SJCRH30 (cell line): ENCODE measurements around the gene KIF21A. TPM values are rescaled to one million over a fixed set of nuclear protein-coding genes. Genes with fewer than 3 reads are reported as not detected.

Experiments used
- DNase-seq, 2 experiments: peaks; one replicate each; pipeline ENCODE4 v3.0.0-alpha.2; 2015 to 2020
- H3K27ac ChIP-seq: fragments of 250-450 bp; sonication (Bioruptor Pico); 2 replicates; pipeline ENCODE4 v1.5.1; 2020; ENCODE audit warnings: mild to moderate bottlenecking, moderate library complexity
- H3K27me3 ChIP-seq: fragments of 250-450 bp; sonication (Bioruptor Pico); 2 replicates; pipeline ENCODE4 v1.5.1; 2020; ENCODE audit warnings: mild to moderate bottlenecking, moderate library complexity
- H3K36me3 ChIP-seq: fragments of 250-450 bp; sonication (Bioruptor Pico); 2 replicates; pipeline ENCODE4 v1.5.1; 2020; ENCODE audit warnings: mild to moderate bottlenecking, moderate library complexity
- H3K4me1 ChIP-seq: fragments of 250-450 bp; sonication (Bioruptor Pico); 2 replicates; pipeline ENCODE4 v1.5.1; 2020; ENCODE audit warnings: mild to moderate bottlenecking, moderate library complexity
- H3K4me3 ChIP-seq: fragments of 250-450 bp; sonication (Bioruptor Pico); 2 replicates; pipeline ENCODE4 v1.5.1; 2020; ENCODE audit warnings: mild to moderate bottlenecking, moderate library complexity
- H3K9me3 ChIP-seq: fragments of 250-450 bp; sonication (Bioruptor Pico); replicated peaks from 2 replicates; pipeline ENCODE4 v1.5.1; 2020; ENCODE audit warnings: mild to moderate bottlenecking, moderate library complexity
- total RNA-seq: library from RNA; depleted of rRNA; stranded (reverse); fragments of >200 nt; shearing (Covaris generic); gene quantifications from 2 replicates; pipeline ENCODE4 v1.2.3, GENCODE V29; 2014; rRNA removed

KIF21A gene
- total RNA-seq, 1 experiment from 2014 or later, result 0.28 TPM

- DNase-seq, result peak; percentile 26 to 74
- H3K9me3 ChIP-seq, result no peaks in the 10 kb centered on the region
- no peaks in the 10 kb centered on the region for H3K36me3 ChIP-seq
- H3K4me3 ChIP-seq, result no peak overlapping the region
- H3K27me3 ChIP-seq, result peaks cover 2% of the 10 kb centered on the region; the same call in 1 of the 2 replicates
- H3K27ac ChIP-seq, result no peak overlapping the region
- no peaks in the 10 kb centered on the region for H3K4me1 ChIP-seq
Measured at GRCh38 chr12:39272871-39273655, 169.9 kb downstream of the KIF21A start.

- DNase-seq, result no peak
- Histone ChIP-seq H3K9me3 (no peaks in the 10 kb centered on the region), H3K4me1 (no peaks in the 10 kb centered on the region), H3K4me3 (no peak overlapping the region), H3K36me3 (no peaks in the 10 kb centered on the region), H3K27me3 (no peaks in the 10 kb centered on the region; the same call in 1 of the 2 replicates), H3K27ac (no peak overlapping the region)
Measured at GRCh38 chr12:39269492-39269891, 173.4 kb downstream of the KIF21A start.

GRCh38 chr12:39267886-39268285, 175.0 kb downstream of the KIF21A start:
- H3K27me3 ChIP-seq, result no peaks in the 10 kb centered on the region; the same call in 1 of the 2 replicates
- H3K9me3 ChIP-seq, result no peaks in the 10 kb centered on the region
- no peaks in the 10 kb centered on the region for H3K36me3 ChIP-seq
- H3K4me1 ChIP-seq, result no peaks in the 10 kb centered on the region
- H3K4me3 ChIP-seq, result no peak overlapping the region
- no peak for DNase-seq
- H3K27ac ChIP-seq, result no peak overlapping the region

GRCh38 chr12:39252628-39253027, 190.3 kb downstream of the KIF21A start:
- no peaks in the 10 kb centered on the region for H3K9me3 ChIP-seq
- no peaks in the 10 kb centered on the region; the same call in 1 of the 2 replicates for H3K27me3 ChIP-seq
- H3K4me3 ChIP-seq, result no peak overlapping the region
- H3K4me1 ChIP-seq, result no peaks in the 10 kb centered on the region
- H3K27ac ChIP-seq, result no peak overlapping the region
- DNase-seq, result no peak
- H3K36me3 ChIP-seq, result no peaks in the 10 kb centered on the region

Other genes starting within 250 kb of the KIF21A start
- gene ABCD2, start 176.7 kb upstream of the KIF21A start, total RNA-seq, result 0.03 and 0.04 TPM in 2 replicates